ENCODE data around the gene RFX1. TPM values are rescaled to one million over a fixed set of nuclear protein-coding genes. Genes with fewer than 3 reads are reported as not detected.
A peak's percentile ranks its signal among the peaks of the same experiment; 100 is the strongest.

The RFX1 gene
- total RNA-seq, 2 donors from 2014 or later: 11.0 to 12.3 TPM

GRCh38 chr19:14000691-14001375 is 5.3 kb downstream of the RFX1 start:
- intact Hi-C loops (cut with DNase I): no loop called here
- ATAC-seq (no peak), DNase-seq (no peak)

- no peak for DNase-seq
- no peak for ATAC-seq
- intact Hi-C loops (cut with DNase I): no loop called here
These were observed 7.0 kb downstream of the RFX1 start for GRCh38 chr19:13999085-13999484.

GRCh38 chr19:13998426-13998825 is 7.7 kb downstream of the RFX1 start:
- intact Hi-C loops (cut with DNase I): no loop called here
- DNase-seq: no peak
- no peak for ATAC-seq

- no peak for ATAC-seq
- intact Hi-C loops (cut with DNase I): no loop called here
- no peak for DNase-seq
These were observed 8.5 kb downstream of the RFX1 start for GRCh38 chr19:13997631-13997962.

GRCh38 chr19:13996928-13997630 is 9.0 kb downstream of the RFX1 start:
- no peak for DNase-seq
- ATAC-seq: no peak
- intact Hi-C loops (cut with DNase I): no loop called here

GRCh38 chr19:13995878-13996765 is 10.0 kb downstream of the RFX1 start:
- no peak for DNase-seq
- intact Hi-C loops (cut with DNase I): no loop called here
- ATAC-seq: no peak

GRCh38 chr19:13995017-13995728 is 10.9 kb downstream of the RFX1 start:
- intact Hi-C loops (cut with DNase I): no loop called here

GRCh38 chr19:13993590-13994300 is 12.4 kb downstream of the RFX1 start:
- no peak for DNase-seq
- ATAC-seq: no peak
- intact Hi-C loops (cut with DNase I): no loop called here

More at GRCh38 chr19:13995017-13995728, 10.9 kb downstream of the RFX1 start:
- ATAC-seq (peak; percentile 74 to 91), DNase-seq (no peak)

GRCh38 chr19:13992025-13992424 is 14.1 kb downstream of the RFX1 start:
- DNase-seq: no peak
- intact Hi-C loops (cut with DNase I): no loop called here
- ATAC-seq: no peak

GRCh38 chr19:13990085-13990484 is 16.0 kb downstream of the RFX1 start:
- ATAC-seq (no peak), DNase-seq (no peak)
- intact Hi-C loops (cut with DNase I): no loop called here

- no peak for DNase-seq
- ATAC-seq: no peak
- intact Hi-C loops (cut with DNase I): no loop called here
These were observed 16.6 kb downstream of the RFX1 start for GRCh38 chr19:13989487-13989886.

- peak; percentile 41 to 54 for ATAC-seq
- intact Hi-C loops (cut with DNase I): no loop called here
- DNase-seq: peak; percentile 53
These were observed 18.8 kb downstream of the RFX1 start for GRCh38 chr19:13987101-13987890.

GRCh38 chr19:13986348-13986904 is 19.7 kb downstream of the RFX1 start:
- peak; percentile 76 to 80 for ATAC-seq
- intact Hi-C loops (cut with DNase I): no loop called here
- peak; percentile 93 for DNase-seq

GRCh38 chr19:13985771-13986347 is 20.3 kb downstream of the RFX1 start:
- ATAC-seq: peak in 1 of 2 donors; percentile 1
- no peak for DNase-seq
- intact Hi-C loops (cut with DNase I): no loop called here

- intact Hi-C loops (cut with DNase I): no loop called here
- DNase-seq (no peak), ATAC-seq (no peak)
These were observed 21.0 kb downstream of the RFX1 start for GRCh38 chr19:13984875-13985741.

GRCh38 chr19:13984186-13984585 is 21.9 kb downstream of the RFX1 start:
- intact Hi-C loops (cut with DNase I): no loop called here
- ATAC-seq: no peak
- DNase-seq: no peak

Data from left cardiac atrium (tissue), 4 donors.